Right ventricle myocardium superior (tissue), 1 donor: ENCODE results near the gene HIC1. TPM values are rescaled to one million over a fixed set of nuclear protein-coding genes. Genes with fewer than 3 reads are reported as not detected.

Experiments used
- ATAC-seq: fragments of 200-7000 bp; cut with Tn5 transposase; one replicate; pipeline ENCODE4 v1.9.1; 2020; ENCODE audit warnings: mild to moderate bottlenecking; ENCODE audit not compliant: poor library complexity
- DNase-seq: peaks from one replicate; pipeline ENCODE4 v3.0.0-alpha.2; 2020
- intact Hi-C: fragments of 100-400 bp; cut with DNase I; formaldehyde crosslinking; loops from one replicate; pipeline ENCODE4 v1.11.2; 2022
- total RNA-seq: library from RNA; stranded (reverse); fragmentation: NEBNext Ultra II Directional; extraction: Animal tissue kit (Norgen Biotek cat#: 25700); gene quantifications from one replicate; pipeline ENCODE4 v1.2.1, GENCODE V29; 2021
- donor health status: DM: no; HTN: yes; CAD: no; lungs with severe emphysema.

Gene HIC1
- total RNA-seq, 1 donor from 2014 or later, result 19.3 TPM

DNA sequence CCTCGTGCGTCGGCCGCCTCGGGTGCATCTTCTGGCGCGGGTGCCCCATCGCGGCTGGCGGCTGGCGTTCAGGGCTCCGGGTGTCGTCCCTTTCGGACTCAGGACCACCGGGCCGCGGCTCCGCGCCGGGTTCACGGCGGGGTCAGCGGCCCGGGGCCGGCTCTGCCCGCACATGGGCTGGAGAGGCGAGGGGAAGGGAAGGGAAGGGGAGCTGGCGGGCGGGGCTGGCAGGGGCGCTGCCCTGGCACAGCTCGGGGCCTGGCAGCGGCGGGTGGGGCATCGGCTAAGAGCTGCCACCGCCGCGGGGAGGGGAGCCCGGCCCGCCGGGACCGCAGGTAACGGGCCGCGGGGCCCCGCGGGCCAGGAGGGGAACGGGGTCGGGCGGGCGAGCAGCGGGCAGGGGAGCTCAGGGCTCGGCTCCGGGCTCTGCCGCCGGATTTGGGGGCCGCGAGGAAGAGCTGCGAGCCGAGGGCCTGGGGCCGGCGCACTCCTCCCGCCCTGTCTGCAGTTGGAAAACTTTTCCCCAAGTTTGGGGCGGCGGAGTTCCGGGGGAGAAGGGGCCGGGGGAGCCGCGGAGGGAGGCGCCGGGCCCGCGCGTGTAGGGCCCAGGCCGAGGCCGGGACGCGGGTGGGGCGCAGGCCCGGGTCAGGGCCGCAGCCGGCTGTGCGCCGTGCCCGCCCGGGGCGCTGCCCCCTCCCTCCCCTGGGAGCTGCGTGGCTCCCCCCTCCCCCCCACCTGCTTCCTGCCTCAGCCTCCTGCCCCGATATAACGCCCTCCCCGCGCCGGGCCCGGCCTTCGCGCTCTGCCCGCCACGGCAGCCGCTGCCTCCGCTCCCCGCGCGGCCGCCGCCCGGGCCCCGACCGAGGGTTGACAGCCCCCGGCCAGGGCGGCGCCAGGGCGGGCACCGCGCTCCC is 646 bp downstream of the HIC1 start:
- DNase-seq (peak; percentile 69), ATAC-seq (peak; percentile 4)
- intact Hi-C loops, result loop anchor here (5.0 kb wide), 1 partner anchor 117 kb away; no protein-coding TSS in a partner anchor

DNA sequence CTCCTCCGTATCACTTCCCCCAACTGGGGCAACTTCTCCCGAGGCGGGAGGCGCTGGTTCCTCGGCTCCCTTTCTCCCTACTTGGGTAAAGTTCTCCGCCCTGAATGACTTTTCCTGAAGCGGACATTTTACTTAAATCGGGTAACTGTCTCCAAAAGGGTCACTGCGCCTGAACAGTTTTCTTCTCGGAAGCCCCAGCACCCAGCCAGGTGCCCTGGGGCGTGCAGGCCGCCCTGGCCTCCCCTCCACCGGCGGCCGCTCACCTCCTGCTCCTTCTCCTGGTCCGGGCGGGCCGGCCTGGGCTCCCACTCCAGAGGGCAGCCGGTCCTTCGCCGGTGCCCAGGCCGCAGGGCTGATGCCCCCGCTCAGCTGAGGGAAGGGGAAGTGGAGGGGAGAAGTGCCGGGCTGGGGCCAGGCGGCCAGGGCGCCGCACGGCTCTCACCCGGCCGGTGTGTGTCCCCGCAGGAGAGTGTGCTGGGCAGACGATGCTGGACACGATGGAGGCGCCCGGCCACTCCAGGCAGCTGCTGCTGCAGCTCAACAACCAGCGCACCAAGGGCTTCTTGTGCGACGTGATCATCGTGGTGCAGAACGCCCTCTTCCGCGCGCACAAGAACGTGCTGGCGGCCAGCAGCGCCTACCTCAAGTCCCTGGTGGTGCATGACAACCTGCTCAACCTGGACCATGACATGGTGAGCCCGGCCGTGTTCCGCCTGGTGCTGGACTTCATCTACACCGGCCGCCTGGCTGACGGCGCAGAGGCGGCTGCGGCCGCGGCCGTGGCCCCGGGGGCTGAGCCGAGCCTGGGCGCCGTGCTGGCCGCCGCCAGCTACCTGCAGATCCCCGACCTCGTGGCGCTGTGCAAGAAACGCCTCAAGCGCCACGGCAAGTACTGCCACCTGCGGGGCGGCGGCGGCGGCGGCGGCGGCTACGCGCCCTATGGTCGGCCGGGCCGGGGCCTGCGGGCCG is 1.6 kb downstream of the HIC1 start:
- ATAC-seq, result no peak
- DNase-seq, result peak; percentile 56
- intact Hi-C loops, result loop anchor here (5.0 kb wide), 1 partner anchor 116 kb away; no protein-coding TSS in a partner anchor

DNA sequence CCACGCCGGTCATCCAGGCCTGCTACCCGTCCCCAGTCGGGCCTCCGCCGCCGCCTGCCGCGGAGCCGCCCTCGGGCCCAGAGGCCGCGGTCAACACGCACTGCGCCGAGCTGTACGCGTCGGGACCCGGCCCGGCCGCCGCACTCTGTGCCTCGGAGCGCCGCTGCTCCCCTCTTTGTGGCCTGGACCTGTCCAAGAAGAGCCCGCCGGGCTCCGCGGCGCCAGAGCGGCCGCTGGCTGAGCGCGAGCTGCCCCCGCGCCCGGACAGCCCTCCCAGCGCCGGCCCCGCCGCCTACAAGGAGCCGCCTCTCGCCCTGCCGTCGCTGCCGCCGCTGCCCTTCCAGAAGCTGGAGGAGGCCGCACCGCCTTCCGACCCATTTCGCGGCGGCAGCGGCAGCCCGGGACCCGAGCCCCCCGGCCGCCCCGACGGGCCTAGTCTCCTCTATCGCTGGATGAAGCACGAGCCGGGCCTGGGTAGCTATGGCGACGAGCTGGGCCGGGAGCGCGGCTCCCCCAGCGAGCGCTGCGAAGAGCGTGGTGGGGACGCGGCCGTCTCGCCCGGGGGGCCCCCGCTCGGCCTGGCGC is 2.4 kb downstream of the HIC1 start:
- DNase-seq (no peak), ATAC-seq (no peak)
- intact Hi-C loops, result loop anchor here (5.0 kb wide), 1 partner anchor 115 kb away; no protein-coding TSS in a partner anchor

DNA sequence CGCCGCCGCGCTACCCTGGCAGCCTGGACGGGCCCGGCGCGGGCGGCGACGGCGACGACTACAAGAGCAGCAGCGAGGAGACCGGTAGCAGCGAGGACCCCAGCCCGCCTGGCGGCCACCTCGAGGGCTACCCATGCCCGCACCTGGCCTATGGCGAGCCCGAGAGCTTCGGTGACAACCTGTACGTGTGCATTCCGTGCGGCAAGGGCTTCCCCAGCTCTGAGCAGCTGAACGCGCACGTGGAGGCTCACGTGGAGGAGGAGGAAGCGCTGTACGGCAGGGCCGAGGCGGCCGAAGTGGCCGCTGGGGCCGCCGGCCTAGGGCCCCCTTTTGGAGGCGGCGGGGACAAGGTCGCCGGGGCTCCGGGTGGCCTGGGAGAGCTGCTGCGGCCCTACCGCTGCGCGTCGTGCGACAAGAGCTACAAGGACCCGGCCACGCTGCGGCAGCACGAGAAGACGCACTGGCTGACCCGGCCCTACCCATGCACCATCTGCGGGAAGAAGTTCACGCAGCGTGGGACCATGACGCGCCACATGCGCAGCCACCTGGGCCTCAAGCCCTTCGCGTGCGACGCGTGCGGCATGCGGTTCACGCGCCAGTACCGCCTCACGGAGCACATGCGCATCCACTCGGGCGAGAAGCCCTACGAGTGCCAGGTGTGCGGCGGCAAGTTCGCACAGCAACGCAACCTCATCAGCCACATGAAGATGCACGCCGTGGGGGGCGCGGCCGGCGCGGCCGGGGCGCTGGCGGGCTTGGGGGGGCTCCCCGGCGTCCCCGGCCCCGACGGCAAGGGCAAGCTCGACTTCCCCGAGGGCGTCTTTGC is 3.1 kb downstream of the HIC1 start:
- ATAC-seq (no peak), DNase-seq (no peak)
- intact Hi-C loops, result loop anchor here (5.0 kb wide), 1 partner anchor 114 kb away; no protein-coding TSS in a partner anchor

- ATAC-seq, result peak; percentile 39
- peak; percentile 91 for DNase-seq
- intact Hi-C loops, result loop anchor here (5.0 kb wide), 1 partner anchor 113 kb away; no protein-coding TSS in a partner anchor
Observed at GRCh38 chr17:2058586-2059546, 4.0 kb downstream of the HIC1 start.

- DNase-seq (no peak), ATAC-seq (no peak)
- intact Hi-C loops, result loop anchor here (5.0 kb wide), 1 partner anchor 113 kb away; no protein-coding TSS in a partner anchor
Observed at GRCh38 chr17:2059547-2060384, 4.9 kb downstream of the HIC1 start.

GRCh38 chr17:2060385-2060658 is 5.4 kb downstream of the HIC1 start:
- intact Hi-C loops, result no loop called here
- ATAC-seq (no peak), DNase-seq (no peak)

DNA sequence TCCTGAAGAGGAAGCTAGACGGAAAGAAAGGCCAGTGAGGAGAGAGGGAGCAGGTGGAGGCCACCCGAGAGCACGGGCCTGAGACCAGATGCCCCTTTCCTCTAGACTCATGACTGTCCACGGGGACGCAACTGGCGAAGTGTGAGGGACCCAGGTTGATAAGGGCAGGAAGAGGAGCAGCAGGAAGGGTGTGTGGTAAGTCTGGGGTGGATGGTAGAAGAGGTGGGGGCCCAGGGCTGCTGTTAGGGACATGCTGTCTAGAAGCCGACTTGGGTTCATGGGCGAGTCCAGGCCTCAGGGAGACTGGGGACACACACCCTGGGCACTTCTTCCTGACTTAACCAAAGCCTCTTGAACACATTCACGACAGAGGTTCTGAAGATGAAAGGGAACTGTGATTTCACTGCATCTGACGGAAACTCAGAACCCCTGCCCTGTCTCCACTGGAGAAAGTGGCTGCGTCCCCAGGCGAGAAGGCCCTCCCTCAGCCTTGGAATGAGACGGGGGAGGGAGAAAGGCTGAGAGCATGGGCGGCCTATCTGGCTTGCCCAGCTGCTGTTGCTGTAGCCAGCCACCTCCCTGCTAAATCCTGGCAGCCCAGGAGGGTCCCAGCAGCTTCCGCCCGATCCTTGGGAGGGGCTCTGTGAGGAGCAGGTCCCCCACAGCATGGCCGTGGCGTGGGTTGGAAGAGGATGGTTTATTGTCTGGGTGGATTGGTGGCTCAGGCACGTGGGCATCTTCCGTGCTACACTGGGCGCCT is 6.0 kb downstream of the HIC1 start:
- peak; percentile 53 for DNase-seq
- intact Hi-C loops, result no loop called here
- ATAC-seq, result no peak

DNA sequence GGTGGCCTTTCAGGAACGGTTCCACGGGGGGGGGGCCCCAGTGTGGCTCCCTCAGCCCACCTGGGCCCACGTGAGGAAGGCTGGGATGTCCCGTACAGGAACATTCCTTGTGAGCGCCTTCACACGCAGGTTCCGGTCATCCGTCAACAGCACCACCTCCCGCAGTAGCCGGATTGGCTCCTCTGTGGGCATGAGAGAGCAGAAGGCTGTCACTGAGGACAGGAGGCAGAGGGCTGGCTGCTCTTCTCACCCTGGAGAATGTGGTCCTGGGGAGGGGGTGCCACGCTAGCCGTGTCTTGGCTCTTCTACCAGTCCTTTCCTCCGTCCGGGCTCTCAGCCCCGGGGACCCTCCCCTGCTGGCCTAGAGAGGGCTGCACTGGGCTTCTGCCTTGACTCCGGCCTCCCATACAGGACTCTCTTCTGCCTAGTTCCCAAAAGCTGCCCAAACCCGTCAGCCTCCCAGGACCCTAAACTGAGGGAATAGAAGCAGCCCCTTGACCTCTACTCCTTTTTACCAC is 6.6 kb downstream of the HIC1 start:
- ATAC-seq (no peak), DNase-seq (no peak)
- intact Hi-C loops, result no loop called here

GRCh38 chr17:2062571-2063183 is 7.8 kb downstream of the HIC1 start:
- ATAC-seq (no peak), DNase-seq (peak; percentile 54)
- intact Hi-C loops, result no loop called here

DNA sequence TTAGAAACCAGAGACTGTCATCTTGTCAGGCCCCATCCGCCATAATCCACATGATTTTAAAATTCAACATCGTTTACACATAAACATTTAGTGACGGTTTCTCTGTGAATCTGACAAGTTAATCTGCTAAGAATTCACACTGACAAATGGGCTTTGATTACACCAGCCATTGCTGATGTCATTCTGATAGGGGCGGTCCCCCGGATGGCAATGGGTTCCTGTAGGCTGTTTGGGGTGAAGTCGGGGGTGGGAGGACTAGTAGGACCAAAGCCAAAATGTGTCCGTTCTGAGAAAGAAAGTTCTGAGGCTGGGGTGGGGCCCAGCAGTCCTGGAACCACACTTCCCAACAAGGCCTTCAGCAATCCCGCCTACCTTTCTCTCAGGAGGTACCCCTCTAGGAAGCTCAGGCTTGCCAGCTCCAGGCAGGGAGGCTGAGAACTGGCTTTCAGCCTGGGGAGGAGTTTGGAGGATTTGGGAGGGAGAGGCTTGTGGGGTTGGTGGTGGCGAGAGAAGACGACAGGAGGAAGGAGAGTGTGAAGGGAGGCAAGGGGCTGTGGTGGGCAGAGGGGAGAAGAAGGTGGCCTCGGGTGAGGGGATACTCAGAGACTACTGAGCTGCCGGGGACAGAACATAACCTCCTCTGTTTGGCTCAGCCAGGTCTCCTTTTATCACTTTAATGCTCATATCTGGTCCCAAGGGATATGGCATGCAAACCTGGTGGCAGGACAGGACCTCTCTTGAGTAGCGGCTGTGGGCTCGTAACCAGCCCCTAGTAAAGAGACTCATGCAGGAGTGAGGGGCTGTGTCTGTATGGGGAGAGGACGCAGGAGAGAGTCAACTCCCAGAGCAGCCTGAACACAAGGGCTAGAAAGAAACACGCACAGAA is 8.6 kb downstream of the HIC1 start:
- intact Hi-C loops, result no loop called here
- ATAC-seq (peak; percentile 0), DNase-seq (peak; percentile 68)

GRCh38 chr17:2064147-2064489 is 9.2 kb downstream of the HIC1 start:
- intact Hi-C loops, result no loop called here
- DNase-seq (no peak), ATAC-seq (no peak)

- intact Hi-C loops, result no loop called here
- ATAC-seq (no peak), DNase-seq (no peak)
Observed at GRCh38 chr17:2064520-2064971, 9.6 kb downstream of the HIC1 start.
